ENCODE data around the gene PARP4.
"Not testable (repeated sequence)": the region's sequence is repeated elsewhere in the genome, so short reads cannot be mapped to it uniquely, and the experiment has no call there.

GRCh38 chr13:24553892-24554291 lies 41.3 kb upstream of the PARP4 start:
- TF ChIP-seq EZH2 (IDR thresholded peaks at IDR 0.05; ENCODE audit: insufficient read depth, poor library complexity, severe bottlenecking); EZH2phosphoT487 (IDR thresholded peaks at IDR 0.05; ENCODE audit: insufficient read depth, low read depth): not testable (repeated sequence)
